HCT116 (cell line): ENCODE results near the gene ATG101. TPM values are rescaled to one million over a fixed set of nuclear protein-coding genes. Genes with fewer than 3 reads are reported as not detected.

ENCODE experiments used
- ATAC-seq: fragments of 200-7000 bp; cut with Tn5 transposase; 2 replicates; pipeline ENCODE4 v1.9.1; 2020; ENCODE audit warnings: mild to moderate bottlenecking, moderate library complexity
- BruUV-seq: library from RNA; stranded (reverse); fragments of 400-500 nt; replicated peaks from 2 replicates; lab custom pipeline; 2021; lab: Mats Ljungman, UMichigan
- CTCF ChIA-PET: fragments of 300-600 bp; sonication (Branson Sonifier 250); formaldehyde crosslinking; loops from one replicate; lab custom pipeline; 2021; ENCODE audit warnings: antibody characterized with exemption; lab: Charles Lee
- POLR2A ChIA-PET: fragments of 300-600, 350-600 bp; sonication (Branson Sonifier 250); formaldehyde crosslinking; loops from one replicate; lab custom pipeline; 2021; ENCODE audit warnings: antibody characterized with exemption; lab: Charles Lee
- RAD21 ChIA-PET, 2 experiments: fragments of 300-600 bp; sonication (Branson Sonifier 250); formaldehyde crosslinking; loops; one replicate each; lab custom pipeline; 2023; ENCODE audit warnings: low total read pairs in 2 of 2; ENCODE audit not compliant: uncharacterized antibody in 2 of 2, unreplicated experiment in 2 of 2, low non-redundant PET in 1 of 2; lab: Charles Lee
- DNase-seq: peaks from one replicate; pipeline ENCODE4 v3.0.0-alpha.2; 2010; ENCODE audit warnings: low read depth, low spot score
- H2AFZ ChIP-seq: fragments of 200-600 bp; shearing (Covaris generic), sonication (generic); 2 replicates; pipeline ENCODE4 v1.6.1; 2017; ENCODE audit warnings: low read depth, mixed run types, mixed read lengths, antibody characterized with exemption, low read length; ENCODE audit not compliant: poor library complexity, severe bottlenecking
- H3K27ac ChIP-seq: 2 replicates; pipeline ENCODE4 v1.5.1; 2012; ENCODE audit warnings: low read depth, low read length
- H3K27me3 ChIP-seq: fragments of 200-600 bp; sonication (generic); 2 replicates; pipeline ENCODE4 v1.6.1; 2016; ENCODE audit warnings: mixed run types, low read length, mixed read lengths; ENCODE audit not compliant: insufficient read depth
- H3K36me3 ChIP-seq, 2 experiments: fragments of 200-500 bp in 1 of 2; fragments of 200-600 bp in 1 of 2; sonication (Bioruptor generic) in 1 of 2; sonication (generic) in 1 of 2; 2 replicates each; pipeline versions ENCODE4 v1.5.1 to v1.6.1; 2014 to 2016; ENCODE audit warnings: low read length in 2 of 2, inconsistent platforms in 1 of 2, mixed read lengths in 1 of 2, mixed run types in 1 of 2; ENCODE audit not compliant: insufficient read depth in 2 of 2, control insufficient read depth in 1 of 2
- H3K4me1 ChIP-seq, 2 experiments: fragments of 200-600 bp in 1 of 2; sonication (generic) in 1 of 2; 2 replicates each; pipeline versions ENCODE4 v1.5.1 to v1.6.1; 2012 to 2017; ENCODE audit warnings: low read length in 2 of 2, inconsistent platforms in 1 of 2, mild to moderate bottlenecking in 1 of 2, mixed read lengths in 1 of 2, mixed run types in 1 of 2, moderate library complexity in 1 of 2; ENCODE audit not compliant: insufficient read depth in 2 of 2, control insufficient read depth in 1 of 2
- H3K4me2 ChIP-seq: fragments of 200-600 bp; sonication (generic); 2 replicates; pipeline ENCODE4 v1.6.1; 2017; ENCODE audit warnings: mixed run types, low read length, mixed read lengths
- H3K4me3 ChIP-seq, 2 experiments: fragments of 200-600 bp in 1 of 2; sonication (generic) in 1 of 2; replicated peaks in 1 of 2; 2 replicates each; pipeline ENCODE4 v1.5.1; 2011 to 2016; ENCODE audit warnings: low read length in 2 of 2, control low read depth in 1 of 2, low read depth in 1 of 2, mild to moderate bottlenecking in 1 of 2, mixed read lengths in 1 of 2, mixed run types in 1 of 2
- H3K79me2 ChIP-seq: fragments of 200-600 bp; sonication (generic); 2 replicates; pipeline ENCODE4 v1.6.1; 2017; ENCODE audit warnings: mild to moderate bottlenecking, mixed run types, low read length, moderate library complexity, mixed read lengths; ENCODE audit not compliant: insufficient read depth
- H3K9ac ChIP-seq: fragments of 200-600 bp; sonication (generic); 2 replicates; pipeline ENCODE4 v1.6.1; 2016; ENCODE audit warnings: low read length, mixed read lengths
- H3K9me2 ChIP-seq: fragments of 200-600 bp; sonication (generic), shearing (Covaris generic); 2 replicates; pipeline ENCODE4 v1.6.1; 2017; ENCODE audit warnings: mixed run types, mild to moderate bottlenecking, moderate library complexity; ENCODE audit not compliant: insufficient read depth
- H3K9me3 ChIP-seq, 2 experiments: fragments of 200-500 bp in 1 of 2; fragments of 200-600 bp in 1 of 2; sonication (Bioruptor generic) in 1 of 2; sonication (generic) in 1 of 2; 2 replicates each; pipeline ENCODE4 v1.6.1; 2014 to 2017; ENCODE audit warnings: low read length in 2 of 2, mixed read lengths in 2 of 2, inconsistent platforms in 1 of 2, low read depth in 1 of 2, mild to moderate bottlenecking in 1 of 2, mixed run types in 1 of 2, moderate library complexity in 1 of 2; ENCODE audit not compliant: control insufficient read depth in 1 of 2, insufficient read depth in 1 of 2
- H4K20me1 ChIP-seq: fragments of 200-600 bp; sonication (generic), shearing (Covaris generic); 2 replicates; pipeline ENCODE4 v1.6.1; 2017; ENCODE audit warnings: mixed run types, mild to moderate bottlenecking, moderate library complexity; ENCODE audit not compliant: insufficient read depth
- EGR1 ChIP-seq: IDR thresholded peaks from 2 replicates; pipeline ENCODE4 v1.6.1; 2012; ENCODE audit warnings: low read depth
- EZH2 ChIP-seq: fragments of 200-600 bp; sonication (generic); IDR thresholded peaks from 2 replicates; pipeline ENCODE4 v1.6.1; 2017; ENCODE audit warnings: antibody characterized with exemption, mixed run types
- EZH2phosphoT487 ChIP-seq: fragments of 200-600 bp; IDR thresholded peaks from 2 replicates; pipeline ENCODE4 v1.6.1; 2018; ENCODE audit warnings: antibody characterized with exemption, borderline replicate concordance
- JUND ChIP-seq: IDR thresholded peaks from 2 replicates; pipeline ENCODE4 v1.6.1; 2012
- POLR2A ChIP-seq: IDR thresholded peaks from 2 replicates; pipeline ENCODE4 v1.7.0; 2011; ENCODE audit warnings: borderline replicate concordance; ENCODE audit not compliant: insufficient read depth, insufficient read length; ENCODE audit errors: extremely low read depth
- RAD21 ChIP-seq: IDR thresholded peaks from 2 replicates; pipeline ENCODE4 v1.6.1; 2012; ENCODE audit warnings: low read depth, mild to moderate bottlenecking
- SIN3A ChIP-seq: IDR thresholded peaks from 2 replicates; pipeline ENCODE4 v1.6.1; 2012; ENCODE audit warnings: low read depth
- SP1 ChIP-seq: IDR thresholded peaks from 2 replicates; pipeline ENCODE4 v1.6.1; 2012; ENCODE audit warnings: low read depth
- YY1 ChIP-seq: IDR thresholded peaks from 2 replicates; pipeline ENCODE4 v1.6.1; 2011; ENCODE audit warnings: low read length, low read depth, moderate library complexity, mild to moderate bottlenecking; ENCODE audit not compliant: insufficient replicate concordance; ENCODE audit errors: extremely low read depth
- intact Hi-C: fragments of 100-400 bp; cut with micrococcal nuclease; formaldehyde crosslinking; loops from 2 replicates; pipeline ENCODE4 v1.10.0; 2022
- total RNA-seq: library from RNA; stranded (reverse); gene quantifications from one replicate; pipeline ENCODE4 v1.2.1, GENCODE V29; 2021; ENCODE audit not compliant: unreplicated experiment
- TF ChIP-seq, protein P1 (sequence below): IDR thresholded peaks from 2 replicates; pipeline ENCODE4 v1.6.1; 2011; ENCODE audit warnings: mild to moderate bottlenecking, low read length, moderate library complexity; ENCODE audit not compliant: insufficient replicate concordance; ENCODE audit errors: extremely low read depth
- TF ChIP-seq, protein P2 (sequence below), 3 experiments: fragments of 200-600 bp in 1 of 3; sonication (generic) in 1 of 3; IDR thresholded peaks in 2 of 3; conservative IDR thresholded peaks in 1 of 3; 2 replicates each; pipeline ENCODE4 v1.5.1; 2012 to 2017; ENCODE audit warnings: low read depth in 2 of 3, low read length in 2 of 3, antibody characterized with exemption in 1 of 3, borderline replicate concordance in 1 of 3, control low read depth in 1 of 3, mild to moderate bottlenecking in 1 of 3, mixed read lengths in 1 of 3, mixed run types in 1 of 3, moderate library complexity in 1 of 3; ENCODE audit not compliant: insufficient read depth in 1 of 3
- TF ChIP-seq, protein P3 (sequence below): IDR thresholded peaks from 2 replicates; pipeline ENCODE4 v1.6.1; 2012

The ATG101 gene
- total RNA-seq, 1 experiment from 2014 or later = 49.2 TPM

DNA sequence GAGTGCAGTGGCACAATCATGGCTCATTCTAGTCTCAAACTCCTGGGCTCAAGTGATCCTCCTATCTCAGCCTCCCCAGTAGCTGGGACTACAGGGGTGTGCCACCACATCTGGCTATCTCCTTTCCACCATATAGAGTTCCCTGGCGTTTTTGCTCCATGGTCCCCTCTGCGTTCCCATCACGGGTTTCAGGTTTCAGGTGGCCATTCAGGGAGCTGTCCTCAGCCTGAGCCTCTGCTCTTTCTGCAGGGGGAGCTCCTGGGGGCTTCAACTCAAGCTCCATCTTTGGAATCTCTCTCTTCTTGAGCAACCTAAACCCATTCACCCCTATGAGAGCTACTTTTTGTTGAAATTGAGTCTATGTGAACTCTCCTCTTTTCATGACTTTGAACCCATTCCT is 21.3 kb downstream of the ATG101 start:
- Histone ChIP-seq H2AFZ (no peak overlapping the region), H3K4me2 (no peak overlapping the region), H3K9me2 (no peaks in the 10 kb centered on the region), H3K27ac (no peak overlapping the region), H3K4me1 (peaks cover 7 to 10% of the 10 kb centered on the region in 2 experiments), H3K9me3 (no peaks in the 10 kb centered on the region), H3K36me3 (no peaks in the 10 kb centered on the region), H3K4me3 (no peak overlapping the region), H3K79me2 (no peaks in the 10 kb centered on the region), H3K9ac (no peak overlapping the region), H4K20me1 (no peaks in the 10 kb centered on the region), H3K27me3 (peaks cover 27% of the 10 kb centered on the region)
- ATAC-seq = no peak
- no TSS peak for BruUV-seq
- no peak for DNase-seq
- intact Hi-C loops = no loop called here
- POLR2A ChIA-PET = no interaction called here
- RAD21 ChIA-PET = interaction anchor here in 1 of 2 experiments (0.6 kb wide), 1 partner anchor 29 kb away, joined by 4 read pairs; no protein-coding TSS in a partner anchor
- CTCF ChIA-PET = interaction anchor here (1.2 to 1.4 kb wide), 2 partner anchors 8 to 66 kb away, joined by 4 to 7 read pairs; no protein-coding TSS in a partner anchor
- TF ChIP-seq EGR1 = no peak
- TF ChIP-seq, protein P1, sequence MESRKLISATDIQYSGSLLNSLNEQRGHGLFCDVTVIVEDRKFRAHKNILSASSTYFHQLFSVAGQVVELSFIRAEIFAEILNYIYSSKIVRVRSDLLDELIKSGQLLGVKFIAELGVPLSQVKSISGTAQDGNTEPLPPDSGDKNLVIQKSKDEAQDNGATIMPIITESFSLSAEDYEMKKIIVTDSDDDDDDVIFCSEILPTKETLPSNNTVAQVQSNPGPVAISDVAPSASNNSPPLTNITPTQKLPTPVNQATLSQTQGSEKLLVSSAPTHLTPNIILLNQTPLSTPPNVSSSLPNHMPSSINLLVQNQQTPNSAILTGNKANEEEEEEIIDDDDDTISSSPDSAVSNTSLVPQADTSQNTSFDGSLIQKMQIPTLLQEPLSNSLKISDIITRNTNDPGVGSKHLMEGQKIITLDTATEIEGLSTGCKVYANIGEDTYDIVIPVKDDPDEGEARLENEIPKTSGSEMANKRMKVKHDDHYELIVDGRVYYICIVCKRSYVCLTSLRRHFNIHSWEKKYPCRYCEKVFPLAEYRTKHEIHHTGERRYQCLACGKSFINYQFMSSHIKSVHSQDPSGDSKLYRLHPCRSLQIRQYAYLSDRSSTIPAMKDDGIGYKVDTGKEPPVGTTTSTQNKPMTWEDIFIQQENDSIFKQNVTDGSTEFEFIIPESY = no peak
- TF ChIP-seq, all 23 proteins: peak for 0

DNA sequence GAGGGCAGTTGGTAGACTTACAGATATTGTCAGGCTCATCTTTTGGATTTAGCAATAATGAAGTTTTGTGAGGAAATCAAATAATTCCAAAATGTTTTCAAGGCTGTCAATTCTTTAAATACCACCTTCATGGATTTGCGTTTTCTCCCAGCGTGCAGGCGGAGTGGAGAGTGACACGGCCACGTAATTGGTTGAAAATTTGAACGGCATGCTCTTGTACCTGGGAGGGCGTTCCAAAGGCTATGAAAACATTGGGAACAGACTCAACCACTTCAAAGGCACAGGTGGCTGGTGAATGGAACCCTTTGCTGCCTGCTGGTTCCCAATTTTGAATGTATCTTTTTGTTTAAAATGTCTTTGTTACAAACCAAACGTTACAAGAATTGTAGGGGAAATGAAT is 22.1 kb downstream of the ATG101 start:
- Histone ChIP-seq H3K27ac (no peak overlapping the region), H3K79me2 (no peaks in the 10 kb centered on the region), H2AFZ (peak overlapping the region; percentile 29), H3K4me1 (peaks cover 7 to 10% of the 10 kb centered on the region in 2 experiments), H4K20me1 (no peaks in the 10 kb centered on the region), H3K9ac (no peak overlapping the region), H3K9me2 (no peaks in the 10 kb centered on the region), H3K36me3 (no peaks in the 10 kb centered on the region), H3K27me3 (peaks cover 27% of the 10 kb centered on the region), H3K4me2 (peak overlapping the region; percentile 29), H3K4me3 (no peak overlapping the region), H3K9me3 (no peaks in the 10 kb centered on the region)
- ChIA-PET RAD21 (no interaction called here), CTCF (interaction anchor here (1.2 to 1.4 kb wide), 2 partner anchors 9 to 67 kb away, joined by 4 to 7 read pairs; no protein-coding TSS in a partner anchor), POLR2A (no interaction called here)
- BruUV-seq = no TSS peak
- DNase-seq (peak; percentile 28), ATAC-seq (peak; percentile 89)
- intact Hi-C loops = no loop called here
- TF ChIP-seq EZH2phosphoT487 (no peak), EZH2 (no peak), RAD21 (no peak), SP1 (no peak), POLR2A (no peak), JUND (no peak), SIN3A (no peak), YY1 (no peak)
- TF ChIP-seq, protein P2, sequence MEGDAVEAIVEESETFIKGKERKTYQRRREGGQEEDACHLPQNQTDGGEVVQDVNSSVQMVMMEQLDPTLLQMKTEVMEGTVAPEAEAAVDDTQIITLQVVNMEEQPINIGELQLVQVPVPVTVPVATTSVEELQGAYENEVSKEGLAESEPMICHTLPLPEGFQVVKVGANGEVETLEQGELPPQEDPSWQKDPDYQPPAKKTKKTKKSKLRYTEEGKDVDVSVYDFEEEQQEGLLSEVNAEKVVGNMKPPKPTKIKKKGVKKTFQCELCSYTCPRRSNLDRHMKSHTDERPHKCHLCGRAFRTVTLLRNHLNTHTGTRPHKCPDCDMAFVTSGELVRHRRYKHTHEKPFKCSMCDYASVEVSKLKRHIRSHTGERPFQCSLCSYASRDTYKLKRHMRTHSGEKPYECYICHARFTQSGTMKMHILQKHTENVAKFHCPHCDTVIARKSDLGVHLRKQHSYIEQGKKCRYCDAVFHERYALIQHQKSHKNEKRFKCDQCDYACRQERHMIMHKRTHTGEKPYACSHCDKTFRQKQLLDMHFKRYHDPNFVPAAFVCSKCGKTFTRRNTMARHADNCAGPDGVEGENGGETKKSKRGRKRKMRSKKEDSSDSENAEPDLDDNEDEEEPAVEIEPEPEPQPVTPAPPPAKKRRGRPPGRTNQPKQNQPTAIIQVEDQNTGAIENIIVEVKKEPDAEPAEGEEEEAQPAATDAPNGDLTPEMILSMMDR (IDR thresholded peaks at IDR 0.05 in 2 of 3, conservative IDR thresholded peaks at IDR 0.05 in 1 of 3; ENCODE audit: borderline replicate concordance in 1 of 3, insufficient read depth in 1 of 3, low read depth in 2 of 3, low read length in 2 of 3) = no peak
- TF ChIP-seq, protein P3, sequence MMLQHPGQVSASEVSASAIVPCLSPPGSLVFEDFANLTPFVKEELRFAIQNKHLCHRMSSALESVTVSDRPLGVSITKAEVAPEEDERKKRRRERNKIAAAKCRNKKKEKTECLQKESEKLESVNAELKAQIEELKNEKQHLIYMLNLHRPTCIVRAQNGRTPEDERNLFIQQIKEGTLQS = no peak
